Endothelial cell (in vitro differentiated cells): ENCODE measurements around the gene INCENP. TPM values are rescaled to one million over a fixed set of nuclear protein-coding genes. Genes with fewer than 3 reads are reported as not detected.

Experiments
- DNase-seq: peaks from one replicate; pipeline ENCODE4 v3.0.0; 2021; ENCODE audit warnings: low spot score
- H3K27ac Mint-ChIP-seq: one replicate; pipeline ENCODE4 v1.8.0; 2021; ENCODE audit warnings: mixed read lengths, inconsistent platforms; ENCODE audit not compliant: unreplicated experiment
- H3K27me3 Mint-ChIP-seq: one replicate; pipeline ENCODE4 v1.8.0; 2021; ENCODE audit warnings: mild to moderate bottlenecking, moderate library complexity, mixed read lengths, inconsistent platforms; ENCODE audit not compliant: unreplicated experiment
- H3K36me3 Mint-ChIP-seq: one replicate; pipeline ENCODE4 v1.8.0; 2021; ENCODE audit warnings: mild to moderate bottlenecking, low read depth, mixed read lengths, inconsistent platforms; ENCODE audit not compliant: unreplicated experiment
- H3K4me1 Mint-ChIP-seq: one replicate; pipeline ENCODE4 v1.8.0; 2021; ENCODE audit warnings: mild to moderate bottlenecking, mixed read lengths, inconsistent platforms; ENCODE audit not compliant: unreplicated experiment
- H3K4me3 Mint-ChIP-seq: one replicate; pipeline ENCODE4 v1.8.0; 2021; ENCODE audit warnings: mild to moderate bottlenecking, mixed read lengths, inconsistent platforms; ENCODE audit not compliant: unreplicated experiment
- H3K9me3 Mint-ChIP-seq: one replicate; pipeline ENCODE4 v1.8.0; 2021; ENCODE audit warnings: mixed read lengths, inconsistent platforms; ENCODE audit not compliant: unreplicated experiment
- total RNA-seq: library from RNA; stranded (reverse); fragmentation: NEBNext Ultra II Directional; extraction: Animal tissue kit (Norgen Biotek cat#: 25700); gene quantifications from one replicate; pipeline ENCODE4 v1.2.1, GENCODE V29; 2021; ENCODE audit not compliant: unreplicated experiment
- TF ChIP-seq, protein P1 (sequence below): fragments of 200-600 bp; sonication (generic); IDR thresholded peaks from one replicate; pipeline ENCODE4 v1.5.0; 2021; ENCODE audit warnings: antibody characterized with exemption; ENCODE audit not compliant: unreplicated experiment

INCENP gene
- total RNA-seq, 1 donor from 2014 or later = 26.0 TPM

DNA sequence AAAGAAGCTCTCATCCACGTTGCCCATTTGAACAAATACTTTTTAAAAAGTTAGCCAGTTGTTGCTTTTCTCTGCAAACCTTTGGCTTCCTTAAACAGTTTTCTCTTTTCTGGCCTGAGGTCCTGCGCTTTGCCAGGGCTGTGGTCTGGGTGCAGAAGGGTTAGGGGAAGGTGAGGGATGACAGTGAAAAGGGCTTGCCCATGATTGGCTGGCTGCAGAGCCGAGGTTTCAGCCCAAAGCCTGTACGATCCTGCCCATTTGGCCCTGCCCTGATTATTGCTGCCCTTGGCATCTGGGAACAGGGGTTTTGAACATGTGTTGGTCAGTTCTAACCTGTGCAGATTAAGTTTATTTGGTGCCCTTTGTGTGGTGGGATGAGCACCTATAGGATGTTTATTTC, 1.5 kb downstream of the INCENP start:
- H3K9me3 Mint-ChIP-seq = no peaks in the 10 kb centered on the region
- peak overlapping the region; percentile 33 for H3K27ac Mint-ChIP-seq
- peaks cover 9% of the 10 kb centered on the region for H3K36me3 Mint-ChIP-seq
- peaks cover 8% of the 10 kb centered on the region for H3K27me3 Mint-ChIP-seq
- H3K4me3 Mint-ChIP-seq = peak overlapping the region; percentile 99
- TF ChIP-seq, protein P1, sequence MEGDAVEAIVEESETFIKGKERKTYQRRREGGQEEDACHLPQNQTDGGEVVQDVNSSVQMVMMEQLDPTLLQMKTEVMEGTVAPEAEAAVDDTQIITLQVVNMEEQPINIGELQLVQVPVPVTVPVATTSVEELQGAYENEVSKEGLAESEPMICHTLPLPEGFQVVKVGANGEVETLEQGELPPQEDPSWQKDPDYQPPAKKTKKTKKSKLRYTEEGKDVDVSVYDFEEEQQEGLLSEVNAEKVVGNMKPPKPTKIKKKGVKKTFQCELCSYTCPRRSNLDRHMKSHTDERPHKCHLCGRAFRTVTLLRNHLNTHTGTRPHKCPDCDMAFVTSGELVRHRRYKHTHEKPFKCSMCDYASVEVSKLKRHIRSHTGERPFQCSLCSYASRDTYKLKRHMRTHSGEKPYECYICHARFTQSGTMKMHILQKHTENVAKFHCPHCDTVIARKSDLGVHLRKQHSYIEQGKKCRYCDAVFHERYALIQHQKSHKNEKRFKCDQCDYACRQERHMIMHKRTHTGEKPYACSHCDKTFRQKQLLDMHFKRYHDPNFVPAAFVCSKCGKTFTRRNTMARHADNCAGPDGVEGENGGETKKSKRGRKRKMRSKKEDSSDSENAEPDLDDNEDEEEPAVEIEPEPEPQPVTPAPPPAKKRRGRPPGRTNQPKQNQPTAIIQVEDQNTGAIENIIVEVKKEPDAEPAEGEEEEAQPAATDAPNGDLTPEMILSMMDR = no peak
- DNase-seq = no peak
- H3K4me1 Mint-ChIP-seq = peaks cover 17% of the 10 kb centered on the region

DNA sequence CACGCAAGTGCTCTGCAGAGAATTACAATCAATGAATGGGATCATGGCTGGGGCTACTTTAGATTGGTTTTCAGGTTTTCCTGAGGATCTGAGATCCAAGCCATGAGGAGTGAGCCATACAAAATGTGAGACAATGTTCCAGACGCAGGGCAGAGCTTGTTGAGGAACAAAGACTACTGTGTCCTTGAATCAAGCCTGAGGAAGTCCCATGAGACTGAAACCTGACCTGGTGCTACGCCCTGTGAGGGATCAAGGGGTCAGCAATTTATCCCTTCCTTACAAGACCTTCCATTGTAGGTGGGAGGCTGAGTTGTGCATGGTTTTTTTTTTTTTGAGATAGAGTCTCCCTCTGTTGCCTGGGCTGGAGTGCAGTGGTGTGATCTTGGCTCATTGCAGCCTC, 2.1 kb downstream of the INCENP start:
- TF ChIP-seq, protein P1 = no peak
- H3K36me3 Mint-ChIP-seq = peaks cover 9% of the 10 kb centered on the region
- H3K4me1 Mint-ChIP-seq = peaks cover 17% of the 10 kb centered on the region
- H3K27me3 Mint-ChIP-seq = peaks cover 8% of the 10 kb centered on the region
- DNase-seq = no peak
- peak overlapping the region; percentile 33 for H3K27ac Mint-ChIP-seq
- no peaks in the 10 kb centered on the region for H3K9me3 Mint-ChIP-seq
- H3K4me3 Mint-ChIP-seq = no peak overlapping the region

DNA sequence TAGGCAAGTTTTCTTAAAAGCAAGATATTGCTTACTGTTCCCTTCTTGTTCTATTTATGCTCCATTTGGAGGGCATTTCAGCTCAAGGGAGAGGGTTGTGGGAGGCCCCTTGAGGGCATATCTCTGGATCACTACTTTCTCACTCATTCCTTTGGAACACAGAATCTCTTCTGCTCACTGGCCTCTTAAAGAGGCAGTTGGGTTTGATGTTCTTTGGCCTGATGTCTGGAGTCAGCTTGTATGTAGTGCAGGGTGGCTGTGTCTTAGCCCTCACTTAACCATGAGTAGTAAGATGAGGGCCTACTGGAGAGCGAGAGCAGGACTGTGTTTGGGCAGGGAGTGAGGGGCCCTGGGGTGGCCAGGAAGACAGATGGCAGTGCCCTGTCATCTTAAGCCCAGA, 3.6 kb downstream of the INCENP start:
- H3K4me1 Mint-ChIP-seq = peaks cover 17% of the 10 kb centered on the region
- H3K36me3 Mint-ChIP-seq = peaks cover 16% of the 10 kb centered on the region
- H3K27me3 Mint-ChIP-seq = peaks cover 8% of the 10 kb centered on the region
- peak overlapping the region; percentile 34 for H3K4me3 Mint-ChIP-seq
- peak overlapping the region; percentile 48 for H3K27ac Mint-ChIP-seq
- TF ChIP-seq, protein P1 = no peak
- no peaks in the 10 kb centered on the region for H3K9me3 Mint-ChIP-seq
- no peak for DNase-seq

DNA sequence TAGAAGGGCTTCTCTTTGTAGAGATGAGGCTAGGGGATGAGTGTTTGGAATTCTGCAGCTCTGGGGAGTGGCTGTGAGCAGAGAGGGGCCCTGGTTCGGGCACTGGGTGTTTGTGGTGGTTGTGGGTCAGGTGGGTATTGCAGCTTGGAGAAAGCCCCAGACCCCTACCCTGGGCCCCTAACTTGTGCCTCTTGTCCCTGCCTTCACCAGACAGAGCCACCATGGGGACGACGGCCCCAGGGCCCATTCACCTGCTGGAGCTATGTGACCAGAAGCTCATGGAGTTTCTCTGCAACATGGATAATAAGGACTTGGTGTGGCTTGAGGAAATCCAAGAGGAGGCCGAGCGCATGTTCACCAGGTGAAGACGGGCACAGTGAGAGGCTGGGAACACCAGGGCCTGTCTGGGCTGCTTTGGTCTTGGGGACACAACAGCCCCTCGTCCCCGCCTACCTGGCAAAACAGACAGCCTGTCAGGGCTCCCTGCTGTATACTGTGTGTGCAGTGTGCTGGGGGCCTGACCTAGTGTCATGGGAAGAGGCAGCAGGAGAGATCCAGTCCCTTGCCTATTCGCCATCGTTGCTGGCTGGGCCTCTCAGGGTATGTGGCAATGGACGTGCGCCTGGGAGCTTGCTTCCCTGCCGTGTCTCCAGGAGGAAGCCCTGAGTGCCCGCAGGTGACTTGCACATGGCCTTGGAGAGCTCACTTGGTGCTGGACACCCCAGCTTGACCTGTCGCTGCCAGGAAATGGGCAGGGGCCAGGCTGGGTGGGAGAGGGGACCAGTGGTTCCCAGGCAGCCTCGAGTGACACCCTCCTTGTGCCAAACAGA, 4.3 kb downstream of the INCENP start:
- H3K4me1 Mint-ChIP-seq = peaks cover 17% of the 10 kb centered on the region
- no peaks in the 10 kb centered on the region for H3K9me3 Mint-ChIP-seq
- TF ChIP-seq, protein P1 = no peak
- no peak overlapping the region for H3K27ac Mint-ChIP-seq
- peaks cover 16% of the 10 kb centered on the region for H3K36me3 Mint-ChIP-seq
- no peak for DNase-seq
- H3K27me3 Mint-ChIP-seq = peaks cover 8% of the 10 kb centered on the region
- H3K4me3 Mint-ChIP-seq = peak overlapping the region; percentile 19

DNA sequence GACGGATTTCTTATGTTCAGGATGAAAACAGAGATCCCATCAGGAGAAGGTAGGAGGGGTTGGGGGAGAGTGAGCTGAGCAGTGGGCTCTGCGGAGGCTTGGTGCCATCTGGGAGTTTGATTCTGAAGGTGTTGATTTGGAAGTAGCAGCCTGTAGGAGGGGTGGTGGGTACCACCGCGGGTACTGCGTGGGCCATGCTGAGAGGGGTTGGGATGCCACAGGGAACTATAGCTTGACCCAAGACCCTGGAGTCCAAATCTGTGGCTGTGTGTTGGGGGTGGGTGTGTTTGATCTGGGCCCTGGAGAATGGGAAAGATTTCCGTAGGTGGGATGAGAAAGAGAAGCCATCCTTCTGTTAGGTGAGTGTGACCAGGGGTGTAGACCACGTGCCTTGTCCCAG, 5.0 kb downstream of the INCENP start:
- Mint-ChIP-seq H3K9me3 (no peaks in the 10 kb centered on the region), H3K36me3 (peaks cover 16% of the 10 kb centered on the region), H3K27ac (no peak overlapping the region), H3K4me1 (peaks cover 17% of the 10 kb centered on the region), H3K4me3 (peak overlapping the region; percentile 19), H3K27me3 (peaks cover 8% of the 10 kb centered on the region)
- no peak for DNase-seq
- TF ChIP-seq, protein P1 = no peak
